Caco-2 (cell line): ENCODE results near the gene NLGN4Y. TPM values are rescaled to one million over a fixed set of nuclear protein-coding genes. Genes with fewer than 3 reads are reported as not detected.

Experiments used
- BruUV-seq: library from RNA; stranded (reverse); fragments of 400-500 nt; replicated peaks from 2 replicates; lab custom pipeline; 2021; lab: Mats Ljungman, UMichigan
- CTCF ChIA-PET: fragments of 300-600 bp; sonication (Branson Sonifier 250); formaldehyde crosslinking; loops from one replicate; lab custom pipeline; 2022; ENCODE audit warnings: antibody characterized with exemption; lab: Charles Lee
- POLR2A ChIA-PET: fragments of 300-600 bp; sonication (Branson Sonifier 250); formaldehyde crosslinking; loops from one replicate; lab custom pipeline; 2022; ENCODE audit warnings: antibody characterized with exemption; lab: Charles Lee
- DNase-seq, 2 experiments: peaks; one replicate each; pipeline versions ENCODE4 v3.0.0 to v3.0.0-alpha.2; 2020 to 2022
- H3K27me3 ChIP-seq: replicated peaks from 2 replicates; pipeline ENCODE4 v1.6.0; 2011; ENCODE audit warnings: low read length; ENCODE audit not compliant: control insufficient read depth, insufficient read depth
- H3K36me3 ChIP-seq: 2 replicates; pipeline ENCODE4 v1.5.1; 2011; ENCODE audit warnings: low read length; ENCODE audit not compliant: control insufficient read depth, insufficient read depth
- H3K4me1 ChIP-seq: fragments of 250-450 bp; sonication (Bioruptor Pico); 2 replicates; pipeline ENCODE4 v1.5.1; 2020; ENCODE audit warnings: mild to moderate bottlenecking
- H3K4me3 ChIP-seq: 2 replicates; pipeline ENCODE4 v1.5.1; 2011; ENCODE audit warnings: low read depth, mild to moderate bottlenecking, control low read depth, low read length
- H3K9me3 ChIP-seq: fragments of 250-450 bp; sonication (Bioruptor Pico); 2 replicates; pipeline ENCODE4 v1.5.1; 2020; ENCODE audit warnings: mild to moderate bottlenecking, moderate library complexity
- H3K27ac Mint-ChIP-seq: one replicate; pipeline ENCODE4 v1.8.0; 2022; ENCODE audit warnings: mixed read lengths; ENCODE audit not compliant: unreplicated experiment
- H3K27me3 Mint-ChIP-seq: one replicate; pipeline ENCODE4 v1.8.0; 2022; ENCODE audit warnings: mixed read lengths; ENCODE audit not compliant: insufficient read depth, unreplicated experiment
- H3K36me3 Mint-ChIP-seq: one replicate; pipeline ENCODE4 v1.8.0; 2022; ENCODE audit warnings: mild to moderate bottlenecking, mixed read lengths; ENCODE audit not compliant: insufficient read depth, unreplicated experiment
- H3K4me1 Mint-ChIP-seq: one replicate; pipeline ENCODE4 v1.8.0; 2022; ENCODE audit warnings: low read depth, mixed read lengths; ENCODE audit not compliant: unreplicated experiment
- H3K4me3 Mint-ChIP-seq: one replicate; pipeline ENCODE4 v1.8.0; 2022; ENCODE audit warnings: mild to moderate bottlenecking, moderate library complexity, mixed read lengths; ENCODE audit not compliant: unreplicated experiment
- H3K9me3 Mint-ChIP-seq: one replicate; pipeline ENCODE4 v1.8.0; 2022; ENCODE audit warnings: mixed read lengths; ENCODE audit not compliant: unreplicated experiment
- intact Hi-C: fragments of 100-400 bp; cut with micrococcal nuclease; formaldehyde crosslinking; loops from one replicate; pipeline ENCODE4 v1.10.0; 2022; ENCODE audit not compliant: unreplicated experiment
- total RNA-seq: library from RNA; stranded (reverse); gene quantifications from 2 replicates; pipeline ENCODE4 v1.2.3, GENCODE V29; 2022
- TF ChIP-seq, protein P1 (sequence below), 2 experiments: fragments of 200-600 bp in 1 of 2; IDR thresholded peaks; 1 replicate in 1 of 2; 2 replicates in 1 of 2; pipeline versions ENCODE4 v1.5.1 to v1.8.0; 2011 to 2022; ENCODE audit warnings: antibody characterized with exemption in 1 of 2, control low read depth in 1 of 2, inconsistent platforms in 1 of 2, low read depth in 1 of 2, low read length in 1 of 2, mild to moderate bottlenecking in 1 of 2, moderate library complexity in 1 of 2; ENCODE audit not compliant: insufficient read depth in 1 of 2, severe bottlenecking in 1 of 2, unreplicated experiment in 1 of 2

NLGN4Y gene
- total RNA-seq, 1 experiment from 2014 or later, result not detected

DNA sequence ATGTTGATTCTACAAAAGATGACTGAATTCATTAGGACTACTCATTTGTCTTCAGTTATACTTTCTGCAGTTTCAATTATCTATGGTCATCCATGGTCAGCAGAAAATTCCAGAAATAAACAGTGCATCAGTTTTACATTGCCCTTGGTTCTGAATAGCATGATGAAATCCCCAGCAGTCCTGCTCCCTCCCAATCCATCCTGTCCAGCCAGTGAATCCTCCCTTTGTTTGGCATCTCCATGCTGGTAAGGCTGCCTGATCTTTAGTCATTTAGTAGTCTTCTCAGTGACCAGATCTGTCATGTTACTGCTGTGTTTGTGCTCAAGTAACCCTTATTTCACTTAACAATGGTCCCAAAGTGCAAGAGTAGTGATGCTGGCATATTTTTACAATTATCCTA lies 239.3 kb downstream of the NLGN4Y start:
- no peak overlapping the region for H3K27ac Mint-ChIP-seq
- H3K9me3 Mint-ChIP-seq, result no peaks in the 10 kb centered on the region
- no peaks in the 10 kb centered on the region for H3K4me1 Mint-ChIP-seq
- ChIA-PET CTCF (no interaction called here), POLR2A (no interaction called here)
- TF ChIP-seq, protein P1, sequence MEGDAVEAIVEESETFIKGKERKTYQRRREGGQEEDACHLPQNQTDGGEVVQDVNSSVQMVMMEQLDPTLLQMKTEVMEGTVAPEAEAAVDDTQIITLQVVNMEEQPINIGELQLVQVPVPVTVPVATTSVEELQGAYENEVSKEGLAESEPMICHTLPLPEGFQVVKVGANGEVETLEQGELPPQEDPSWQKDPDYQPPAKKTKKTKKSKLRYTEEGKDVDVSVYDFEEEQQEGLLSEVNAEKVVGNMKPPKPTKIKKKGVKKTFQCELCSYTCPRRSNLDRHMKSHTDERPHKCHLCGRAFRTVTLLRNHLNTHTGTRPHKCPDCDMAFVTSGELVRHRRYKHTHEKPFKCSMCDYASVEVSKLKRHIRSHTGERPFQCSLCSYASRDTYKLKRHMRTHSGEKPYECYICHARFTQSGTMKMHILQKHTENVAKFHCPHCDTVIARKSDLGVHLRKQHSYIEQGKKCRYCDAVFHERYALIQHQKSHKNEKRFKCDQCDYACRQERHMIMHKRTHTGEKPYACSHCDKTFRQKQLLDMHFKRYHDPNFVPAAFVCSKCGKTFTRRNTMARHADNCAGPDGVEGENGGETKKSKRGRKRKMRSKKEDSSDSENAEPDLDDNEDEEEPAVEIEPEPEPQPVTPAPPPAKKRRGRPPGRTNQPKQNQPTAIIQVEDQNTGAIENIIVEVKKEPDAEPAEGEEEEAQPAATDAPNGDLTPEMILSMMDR (IDR thresholded peaks at IDR 0.05; ENCODE audit: insufficient read depth in 1 of 2, low read depth in 1 of 2, low read length in 1 of 2, severe bottlenecking in 1 of 2, unreplicated experiment in 1 of 2), result no peak
- no peaks in the 10 kb centered on the region for H3K36me3 ChIP-seq
- H3K36me3 Mint-ChIP-seq, result no peaks in the 10 kb centered on the region
- H3K27me3 ChIP-seq, result no peaks in the 10 kb centered on the region
- H3K4me3 ChIP-seq, result no peak overlapping the region
- intact Hi-C loops, result no loop called here
- DNase-seq, result no peak
- no peaks in the 10 kb centered on the region for H3K27me3 Mint-ChIP-seq
- no peak overlapping the region for H3K4me3 Mint-ChIP-seq
- BruUV-seq, result no TSS peak
- no peaks in the 10 kb centered on the region for H3K4me1 ChIP-seq
- no peaks in the 10 kb centered on the region for H3K9me3 ChIP-seq

DNA sequence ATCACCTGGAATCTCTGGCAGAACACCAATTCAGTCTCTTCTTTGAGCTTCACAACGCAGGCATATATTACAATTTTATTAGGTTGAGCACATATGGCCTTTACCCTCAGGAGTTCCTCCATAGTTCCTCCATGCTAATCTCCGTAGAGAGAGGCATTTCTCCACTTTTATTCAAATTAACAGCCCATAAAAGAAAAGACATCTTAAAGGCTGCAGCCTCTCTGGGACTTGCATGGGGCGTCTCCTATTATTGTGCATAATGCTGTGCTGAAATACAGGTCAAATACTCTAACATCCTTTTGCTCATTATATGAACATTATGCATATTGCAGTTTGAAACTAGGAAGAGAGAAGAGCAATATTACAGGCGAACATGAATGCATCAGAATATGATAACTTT lies 253.9 kb downstream of the NLGN4Y start:
- H3K27me3 Mint-ChIP-seq, result no peaks in the 10 kb centered on the region
- POLR2A ChIA-PET, result no interaction called here
- no TSS peak for BruUV-seq

DNA sequence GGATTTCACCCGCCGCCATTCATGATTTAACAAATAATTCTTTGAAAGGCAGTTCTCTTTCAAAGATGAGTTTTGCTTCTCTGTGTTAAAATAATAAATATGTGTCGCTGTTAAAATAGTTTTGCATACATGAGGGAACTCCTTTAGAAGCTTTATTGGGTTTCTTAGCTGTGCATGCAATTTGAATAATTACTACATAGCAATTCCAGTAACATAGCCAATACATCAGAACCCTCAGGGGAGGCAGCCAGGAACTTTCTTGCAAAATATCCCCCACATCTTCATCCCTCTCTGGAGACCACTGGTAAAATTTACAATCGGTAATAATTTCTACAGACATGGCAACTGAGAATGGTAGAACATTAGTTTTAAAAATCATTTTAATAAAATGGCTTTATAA lies 268.8 kb downstream of the NLGN4Y start:
- Histone ChIP-seq H3K27me3 (no peaks in the 10 kb centered on the region), H3K4me3 (no peak overlapping the region), H3K9me3 (no peaks in the 10 kb centered on the region), H3K4me1 (no peaks in the 10 kb centered on the region), H3K36me3 (no peaks in the 10 kb centered on the region)
- Mint-ChIP-seq H3K36me3 (no peaks in the 10 kb centered on the region), H3K27me3 (no peaks in the 10 kb centered on the region), H3K4me1 (no peaks in the 10 kb centered on the region), H3K9me3 (no peaks in the 10 kb centered on the region), H3K4me3 (no peak overlapping the region), H3K27ac (no peak overlapping the region)
- CTCF ChIA-PET, result no interaction called here
- BruUV-seq, result no TSS peak
- POLR2A ChIA-PET, result no interaction called here
- TF ChIP-seq, protein P1 (IDR thresholded peaks at IDR 0.05; ENCODE audit: insufficient read depth in 1 of 2, low read depth in 1 of 2, low read length in 1 of 2, severe bottlenecking in 1 of 2, unreplicated experiment in 1 of 2), result no peak
- intact Hi-C loops, result no loop called here
- DNase-seq, result no peak

More for the DNA sequence above, 253.9 kb downstream of the NLGN4Y start:
- Mint-ChIP-seq H3K27ac (no peak overlapping the region), H3K4me3 (no peak overlapping the region), H3K9me3 (no peaks in the 10 kb centered on the region), H3K36me3 (no peaks in the 10 kb centered on the region), H3K4me1 (no peaks in the 10 kb centered on the region)
- Histone ChIP-seq H3K9me3 (no peaks in the 10 kb centered on the region), H3K4me1 (no peaks in the 10 kb centered on the region), H3K4me3 (no peak overlapping the region), H3K36me3 (no peaks in the 10 kb centered on the region), H3K27me3 (no peaks in the 10 kb centered on the region)
- CTCF ChIA-PET, result no interaction called here
- no peak for DNase-seq
- TF ChIP-seq, protein P1 (IDR thresholded peaks at IDR 0.05; ENCODE audit: insufficient read depth in 1 of 2, low read depth in 1 of 2, low read length in 1 of 2, severe bottlenecking in 1 of 2, unreplicated experiment in 1 of 2), result no peak
- intact Hi-C loops, result no loop called here
